Stimulated activated CD4-positive, alpha-beta T cell treated with anti-CD3 and anti-CD28 coated beads, Interleukin-4, amount 100 ng/mL, for 48 hours (primary cell): Measurements from ENCODE around the gene DHRS7C.
"Not testable (repeated sequence)": the region's sequence is repeated elsewhere in the genome, so short reads cannot be mapped to it uniquely, and the experiment has no call there.

Experiments
- DNase-seq, 2 donors: peaks; one replicate each; pipeline ENCODE4 v3.0.0-alpha.2; 2020; ENCODE audit warnings: low read depth in 2 of 2

Gene DHRS7C

GRCh38 chr17:9810100-9810949 is 18.9 kb upstream of the DHRS7C start:
- DNase-seq, result no peak

- no peak for DNase-seq
Observed at GRCh38 chr17:9809409-9809808, 18.0 kb upstream of the DHRS7C start.

DNA sequence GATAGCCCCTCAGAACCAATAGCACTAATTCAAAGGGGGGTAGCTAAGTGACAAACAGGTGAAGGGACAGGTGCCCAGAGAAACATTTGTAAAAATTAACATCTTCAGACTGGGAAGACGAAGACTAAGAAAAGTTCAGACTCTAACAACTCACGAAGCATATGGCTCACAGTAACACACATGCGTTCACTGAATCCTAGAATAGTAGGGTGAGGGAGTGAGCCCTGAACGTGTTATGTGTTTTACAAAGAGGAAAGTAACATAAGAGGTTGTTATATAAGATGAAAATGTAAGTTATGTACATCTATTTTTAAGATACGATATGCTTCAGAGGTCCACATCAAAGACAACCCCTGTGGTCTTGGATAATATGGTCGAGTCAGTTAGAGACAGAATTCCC is 15.3 kb upstream of the DHRS7C start:
- DNase-seq, result no peak

DNA sequence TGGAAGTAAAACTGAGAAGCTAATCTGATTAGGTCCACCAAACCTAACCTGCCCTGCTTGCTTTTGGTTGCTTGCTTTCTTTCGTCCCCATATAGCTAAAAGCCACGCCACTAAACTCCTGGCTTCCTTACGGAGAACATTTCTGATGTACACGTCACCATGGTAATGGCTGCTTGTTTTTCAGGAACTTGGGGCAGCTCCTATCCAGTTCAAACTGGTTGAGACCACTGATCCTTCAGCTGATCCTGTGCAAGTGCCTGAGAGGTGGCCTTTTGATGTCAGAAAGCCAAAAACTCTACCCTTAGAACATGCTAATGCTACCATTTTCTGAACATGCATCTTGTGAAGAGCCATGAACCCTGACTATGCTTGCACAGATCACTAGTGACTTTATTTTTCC is 14.4 kb upstream of the DHRS7C start:
- DNase-seq, result no peak

- DNase-seq, result no peak
Observed at GRCh38 chr17:9802697-9803096, 11.3 kb upstream of the DHRS7C start.

DNA sequence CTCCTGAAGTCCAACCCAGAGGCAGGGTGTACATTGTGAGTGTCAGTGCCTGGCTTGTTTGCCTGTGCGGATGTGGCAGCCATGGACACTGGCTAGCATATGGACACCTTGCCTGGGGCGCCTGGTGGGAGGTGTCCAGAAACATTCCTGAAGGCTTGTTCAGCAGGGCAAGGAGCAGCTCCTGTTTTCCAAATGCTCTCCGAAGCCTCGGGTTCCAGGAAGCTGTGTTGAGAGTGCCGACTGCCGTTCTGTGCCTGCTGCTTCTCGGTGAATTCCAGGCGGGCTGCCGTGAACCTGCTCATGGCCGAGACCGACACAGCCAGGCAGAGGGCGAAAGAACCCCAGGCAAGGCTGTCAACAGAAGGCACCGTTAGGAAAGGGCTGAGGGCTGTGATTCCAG is 10.9 kb upstream of the DHRS7C start:
- DNase-seq, result no peak

GRCh38 chr17:9801505-9801904 is 10.1 kb upstream of the DHRS7C start:
- DNase-seq, result no peak

- no peak for DNase-seq
Observed at GRCh38 chr17:9798724-9799123, 7.3 kb upstream of the DHRS7C start.

GRCh38 chr17:9798008-9798407 is 6.6 kb upstream of the DHRS7C start:
- no peak for DNase-seq

DNA sequence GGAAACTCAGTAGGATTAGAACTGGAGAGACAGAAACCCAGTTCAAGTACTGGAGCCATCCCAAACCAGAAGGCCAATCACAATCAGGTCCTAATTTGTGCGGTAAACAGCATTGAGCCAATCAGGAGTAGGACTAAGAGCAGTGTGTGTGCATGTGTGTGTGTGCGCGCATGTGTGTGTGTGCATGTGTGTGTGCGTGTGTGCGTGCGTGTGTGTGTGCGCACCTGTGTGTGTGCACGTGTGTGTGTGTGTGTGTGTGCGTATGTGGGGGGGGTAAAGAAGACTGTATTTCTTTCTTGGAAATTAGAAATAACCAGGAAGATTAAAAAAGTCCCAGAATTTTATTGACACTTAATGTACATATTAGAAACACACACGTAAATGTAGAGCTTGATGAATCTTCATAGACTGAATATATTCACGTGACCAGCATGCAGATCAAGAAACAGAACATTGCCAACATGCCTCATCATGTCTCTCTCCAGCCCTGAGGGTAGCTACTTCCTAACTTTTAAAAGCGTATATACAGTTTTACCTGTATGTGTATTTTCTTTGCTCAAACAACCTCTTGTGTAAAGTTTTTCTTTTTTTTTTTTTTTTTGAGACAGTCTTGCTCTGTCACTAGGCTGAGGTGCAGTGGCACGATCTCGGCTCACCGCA is 919 bp upstream of the DHRS7C start:
- DNase-seq, result no peak

DNA sequence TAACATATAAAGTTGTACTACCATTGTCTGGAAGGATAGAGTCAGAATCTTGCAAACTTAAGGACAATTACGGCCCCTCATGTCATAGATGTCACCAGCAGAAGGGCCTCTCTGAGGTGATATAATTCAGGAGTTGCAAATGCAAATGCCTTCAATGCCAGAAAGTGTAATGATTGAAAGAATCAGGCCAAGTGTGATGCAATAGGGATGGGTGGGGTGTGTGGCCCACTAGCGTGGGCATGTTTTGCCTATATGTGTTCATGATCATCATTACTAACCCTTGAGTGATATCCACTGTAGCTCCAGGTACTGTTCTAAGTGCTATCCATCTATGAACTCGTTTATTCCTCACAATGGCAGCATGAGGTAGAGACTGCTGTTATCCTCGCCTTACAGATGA is 1.1 kb downstream of the DHRS7C start:
- no peak for DNase-seq

DNA sequence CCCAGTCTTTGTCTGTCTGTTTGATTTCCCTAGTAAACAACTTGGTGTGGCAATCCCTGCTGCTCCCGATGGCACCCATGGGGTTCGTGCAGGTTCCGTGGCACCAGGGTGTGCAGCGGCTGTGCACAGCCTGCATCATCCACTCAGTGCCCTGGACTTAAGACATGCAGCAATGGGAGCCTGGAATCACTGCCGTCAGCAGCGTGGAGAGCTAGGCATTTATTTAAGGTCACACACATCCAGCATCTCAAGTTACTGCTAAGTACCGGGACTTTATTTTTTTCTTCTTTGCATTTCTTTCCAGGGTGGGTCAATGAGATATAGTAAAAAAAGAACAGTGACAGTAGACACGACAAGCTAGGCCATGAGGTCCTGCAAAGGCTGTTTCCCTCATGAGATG is 2.8 kb downstream of the DHRS7C start:
- no peak for DNase-seq

GRCh38 chr17:9784544-9784943 is 6.8 kb downstream of the DHRS7C start:
- no peak for DNase-seq

- DNase-seq, result not testable (repeated sequence)
Observed at GRCh38 chr17:9783465-9783864, 7.9 kb downstream of the DHRS7C start.

GRCh38 chr17:9783050-9783449 is 8.3 kb downstream of the DHRS7C start:
- no peak for DNase-seq

GRCh38 chr17:9780552-9780951 is 10.8 kb downstream of the DHRS7C start:
- no peak for DNase-seq

- no peak for DNase-seq
Observed at GRCh38 chr17:9776911-9777310, 14.5 kb downstream of the DHRS7C start.

GRCh38 chr17:9772658-9773057 is 18.7 kb downstream of the DHRS7C start:
- no peak for DNase-seq

- DNase-seq, result no peak
Observed at GRCh38 chr17:9771465-9771864, 19.9 kb downstream of the DHRS7C start.

DNA sequence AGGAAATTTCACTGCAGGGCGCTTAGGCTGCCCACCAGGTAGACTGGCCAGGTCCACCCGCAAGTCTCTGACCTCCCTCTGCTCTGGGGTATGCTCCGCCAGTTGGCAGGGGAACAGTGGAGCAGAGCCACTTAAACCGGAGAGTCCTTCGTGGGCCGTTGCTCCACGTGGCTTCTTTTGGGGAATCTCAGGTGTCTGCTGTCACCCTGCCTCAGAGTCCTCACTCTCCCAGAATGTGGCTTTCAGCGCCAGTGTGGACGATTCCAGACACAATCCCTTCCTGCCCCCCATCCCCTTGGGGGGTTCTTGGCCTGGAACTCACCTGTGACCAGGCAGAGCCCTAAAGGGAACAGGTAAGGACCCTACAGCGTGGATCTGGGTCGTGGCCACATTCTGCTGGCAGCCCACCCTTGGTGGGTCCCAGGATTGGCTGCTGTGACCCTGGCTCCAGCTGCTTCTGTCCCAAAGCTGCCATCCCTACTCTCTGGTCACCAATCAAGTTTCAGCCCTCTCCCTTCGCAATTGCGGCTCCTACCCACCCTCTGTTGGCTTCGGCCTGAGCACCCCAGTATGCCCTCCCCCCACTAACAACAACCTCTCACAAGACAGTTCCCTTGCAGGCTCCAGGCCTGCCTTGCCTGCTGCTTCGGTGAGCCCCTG is 22.2 kb downstream of the DHRS7C start:
- DNase-seq, result no peak

GRCh38 chr17:9768381-9768934 is 22.9 kb downstream of the DHRS7C start:
- DNase-seq, result no peak

DNA sequence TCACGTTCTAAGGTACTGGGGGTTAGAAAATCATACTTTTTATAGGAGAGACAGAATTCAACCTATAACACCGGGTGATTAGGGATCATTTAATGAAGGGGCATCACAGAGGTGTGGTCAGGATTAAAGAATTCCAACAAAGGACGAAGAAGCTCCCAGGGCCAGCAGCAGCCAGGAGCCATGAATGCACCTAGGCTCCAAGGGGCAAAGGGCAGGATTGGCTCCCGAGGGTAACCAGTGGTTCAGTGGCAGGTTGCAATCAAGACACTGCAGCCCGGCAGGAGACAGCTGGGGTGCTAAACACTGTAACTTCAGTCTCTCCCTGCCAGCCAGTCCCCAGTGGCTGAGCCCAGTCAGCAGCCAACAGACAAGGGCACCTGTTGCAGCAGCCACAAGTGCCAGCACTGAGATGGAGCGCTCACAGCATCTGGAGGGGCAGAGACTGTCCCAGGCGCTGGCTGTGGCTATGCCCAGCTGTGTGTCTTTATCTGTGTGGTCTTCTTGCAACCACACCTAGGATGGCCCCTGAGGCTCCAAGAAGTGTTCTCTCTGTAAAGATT is 23.9 kb downstream of the DHRS7C start:
- DNase-seq, result no peak
